ENCODE measurements around the gene HSBP1L1.

DNA sequence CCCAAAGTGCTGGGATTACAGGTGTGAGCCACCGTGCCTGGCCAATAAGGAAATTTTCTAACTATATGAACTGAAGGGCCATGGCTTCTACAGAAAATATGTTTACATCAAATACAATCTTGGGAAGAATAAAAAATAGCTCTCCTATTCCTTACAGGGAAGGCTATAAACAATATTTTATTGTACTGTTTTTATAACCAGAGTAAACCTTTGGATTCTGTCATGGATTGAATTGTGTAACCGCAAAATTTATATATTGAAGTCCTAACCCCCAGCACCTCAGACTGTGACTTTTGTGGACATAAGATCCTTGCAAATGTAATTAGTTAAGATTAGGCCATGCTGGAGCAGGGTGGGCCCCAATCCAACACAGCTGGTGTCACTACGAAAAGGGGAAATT is 8.3 kb downstream of the HSBP1L1 start:
- TF ChIP-seq, protein P1, sequence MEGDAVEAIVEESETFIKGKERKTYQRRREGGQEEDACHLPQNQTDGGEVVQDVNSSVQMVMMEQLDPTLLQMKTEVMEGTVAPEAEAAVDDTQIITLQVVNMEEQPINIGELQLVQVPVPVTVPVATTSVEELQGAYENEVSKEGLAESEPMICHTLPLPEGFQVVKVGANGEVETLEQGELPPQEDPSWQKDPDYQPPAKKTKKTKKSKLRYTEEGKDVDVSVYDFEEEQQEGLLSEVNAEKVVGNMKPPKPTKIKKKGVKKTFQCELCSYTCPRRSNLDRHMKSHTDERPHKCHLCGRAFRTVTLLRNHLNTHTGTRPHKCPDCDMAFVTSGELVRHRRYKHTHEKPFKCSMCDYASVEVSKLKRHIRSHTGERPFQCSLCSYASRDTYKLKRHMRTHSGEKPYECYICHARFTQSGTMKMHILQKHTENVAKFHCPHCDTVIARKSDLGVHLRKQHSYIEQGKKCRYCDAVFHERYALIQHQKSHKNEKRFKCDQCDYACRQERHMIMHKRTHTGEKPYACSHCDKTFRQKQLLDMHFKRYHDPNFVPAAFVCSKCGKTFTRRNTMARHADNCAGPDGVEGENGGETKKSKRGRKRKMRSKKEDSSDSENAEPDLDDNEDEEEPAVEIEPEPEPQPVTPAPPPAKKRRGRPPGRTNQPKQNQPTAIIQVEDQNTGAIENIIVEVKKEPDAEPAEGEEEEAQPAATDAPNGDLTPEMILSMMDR (IDR thresholded peaks at IDR 0.05) = no peak
- no peak for TF ChIP-seq EP300 (IDR thresholded peaks at IDR 0.05)
